Activated effector memory CD4-positive, alpha-beta T cell treated with Interleukin-2 at 50 U/mL for 16 hours (primary cell): Measurements from ENCODE around the gene SYNE1.

Experiments
- DNase-seq: peaks from one replicate; pipeline ENCODE4 v3.0.0-alpha.2; 2020

Gene SYNE1

GRCh38 chr6:152127432-152128165 is 509.6 kb downstream of the SYNE1 start:
- no peak for DNase-seq

- DNase-seq = no peak
Observed at GRCh38 chr6:152124429-152125074, 512.6 kb downstream of the SYNE1 start.

DNA sequence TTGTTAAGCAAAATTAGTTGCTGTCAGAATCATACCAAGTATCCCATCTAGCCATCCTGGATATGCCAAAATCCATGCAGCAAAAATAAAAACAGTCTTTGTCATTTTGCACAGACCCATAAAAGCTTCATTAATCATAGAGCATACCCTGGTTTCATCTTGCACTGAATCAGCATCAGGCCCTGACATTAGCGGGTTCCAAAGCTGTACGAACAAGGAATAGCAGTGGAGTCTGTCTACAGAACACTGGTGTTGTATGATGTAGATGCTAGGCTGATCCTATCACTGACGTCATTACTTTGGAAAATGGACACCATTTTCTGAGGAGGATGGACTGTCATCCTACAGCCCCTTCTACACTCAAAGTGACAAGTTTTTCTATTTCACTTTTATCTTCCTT is 514.1 kb downstream of the SYNE1 start:
- DNase-seq = no peak

DNA sequence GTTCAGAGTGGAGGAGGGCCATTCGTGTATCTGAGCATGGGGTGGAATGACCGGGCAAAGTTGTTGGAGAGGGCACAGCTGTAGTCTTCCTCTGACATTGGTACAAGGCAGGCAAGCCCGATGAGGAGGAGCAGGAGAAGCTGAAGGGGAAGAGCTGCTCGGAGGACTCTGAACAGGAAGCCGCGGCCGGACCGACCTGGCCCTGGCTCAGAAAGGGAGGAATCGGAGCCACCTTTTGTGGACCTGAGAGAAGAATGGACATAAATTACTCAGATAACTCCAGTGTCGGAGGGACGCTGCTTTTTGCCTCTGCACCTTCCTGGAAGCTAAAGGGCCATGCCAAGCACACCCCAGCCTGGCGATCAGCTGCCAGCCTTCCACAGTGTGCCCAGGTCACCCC is 514.7 kb downstream of the SYNE1 start:
- no peak for DNase-seq

DNA sequence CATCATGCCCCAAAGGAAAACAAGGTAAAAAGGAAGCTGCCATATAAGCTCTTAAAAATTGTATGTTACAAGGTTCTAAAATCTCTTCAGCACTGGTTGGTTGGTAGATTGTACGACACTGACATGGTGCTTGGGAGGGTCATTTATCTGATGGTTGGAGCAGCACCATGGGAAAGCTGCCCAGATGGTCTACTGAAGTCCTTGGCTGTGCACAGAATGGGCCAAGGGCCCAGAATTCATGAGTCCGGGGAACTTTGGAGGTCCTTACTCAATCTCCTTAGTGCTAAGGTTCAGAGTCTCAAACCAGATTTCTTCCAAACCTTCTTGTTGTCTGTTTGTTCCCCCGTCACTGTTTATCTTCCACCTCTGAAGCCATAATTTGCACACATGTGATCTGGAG is 515.3 kb downstream of the SYNE1 start:
- DNase-seq = no peak

DNA sequence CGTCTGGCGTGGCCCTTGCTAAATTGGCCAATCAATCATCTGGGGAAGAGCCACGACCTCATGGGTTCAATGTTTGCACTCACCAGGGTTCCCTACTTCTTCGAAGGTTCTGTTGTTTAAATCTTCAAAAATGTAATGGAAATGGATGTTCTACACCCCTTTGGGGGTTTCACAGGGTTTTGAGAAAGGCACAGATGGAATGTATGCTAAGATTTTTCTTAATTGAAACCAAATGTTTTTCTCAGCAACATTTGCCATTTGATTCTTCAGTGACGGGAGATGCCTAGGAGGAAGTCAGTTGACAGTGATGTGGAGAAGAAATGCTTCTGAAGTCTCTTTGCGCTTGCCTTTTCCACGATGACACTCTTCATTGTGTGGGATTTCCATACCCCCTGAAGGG is 517.3 kb downstream of the SYNE1 start:
- DNase-seq = no peak

DNA sequence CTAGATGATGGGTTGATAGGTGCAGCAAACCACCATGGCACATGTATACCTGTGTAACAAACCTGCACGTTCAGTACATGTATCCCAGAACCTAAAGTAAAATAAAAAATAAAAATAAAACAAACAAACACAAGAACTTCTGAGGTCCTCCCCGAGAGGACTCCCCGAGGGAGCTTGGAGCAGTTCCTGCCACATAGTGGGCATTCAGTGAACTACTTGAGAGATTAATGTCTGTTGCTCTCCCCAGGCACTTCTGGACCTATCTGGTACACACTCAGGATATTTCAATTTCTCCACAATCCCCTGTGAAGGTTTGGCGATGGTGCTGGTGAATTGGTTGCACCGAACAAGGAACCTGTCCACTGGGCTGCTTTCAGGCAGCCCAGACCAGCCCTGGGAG is 518.5 kb downstream of the SYNE1 start:
- DNase-seq = no peak

DNA sequence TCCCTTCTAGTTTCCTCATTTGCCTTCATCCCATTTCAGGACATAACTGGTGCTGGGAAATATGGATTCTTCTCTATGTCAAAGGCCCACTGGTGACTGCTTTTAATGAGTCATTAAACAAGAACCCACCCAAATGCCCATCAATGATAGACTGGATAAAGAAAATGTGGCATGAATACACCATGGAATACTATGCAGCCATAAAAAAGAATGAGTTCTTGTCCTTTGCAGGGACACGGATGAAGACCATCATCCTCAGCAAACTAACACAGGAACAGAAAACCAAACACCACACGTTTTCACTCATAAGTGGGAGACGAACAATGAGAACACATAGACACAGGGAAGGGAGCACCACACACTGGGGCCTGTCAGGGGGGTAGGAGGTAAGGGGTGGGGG is 518.9 kb downstream of the SYNE1 start:
- DNase-seq = no peak

DNA sequence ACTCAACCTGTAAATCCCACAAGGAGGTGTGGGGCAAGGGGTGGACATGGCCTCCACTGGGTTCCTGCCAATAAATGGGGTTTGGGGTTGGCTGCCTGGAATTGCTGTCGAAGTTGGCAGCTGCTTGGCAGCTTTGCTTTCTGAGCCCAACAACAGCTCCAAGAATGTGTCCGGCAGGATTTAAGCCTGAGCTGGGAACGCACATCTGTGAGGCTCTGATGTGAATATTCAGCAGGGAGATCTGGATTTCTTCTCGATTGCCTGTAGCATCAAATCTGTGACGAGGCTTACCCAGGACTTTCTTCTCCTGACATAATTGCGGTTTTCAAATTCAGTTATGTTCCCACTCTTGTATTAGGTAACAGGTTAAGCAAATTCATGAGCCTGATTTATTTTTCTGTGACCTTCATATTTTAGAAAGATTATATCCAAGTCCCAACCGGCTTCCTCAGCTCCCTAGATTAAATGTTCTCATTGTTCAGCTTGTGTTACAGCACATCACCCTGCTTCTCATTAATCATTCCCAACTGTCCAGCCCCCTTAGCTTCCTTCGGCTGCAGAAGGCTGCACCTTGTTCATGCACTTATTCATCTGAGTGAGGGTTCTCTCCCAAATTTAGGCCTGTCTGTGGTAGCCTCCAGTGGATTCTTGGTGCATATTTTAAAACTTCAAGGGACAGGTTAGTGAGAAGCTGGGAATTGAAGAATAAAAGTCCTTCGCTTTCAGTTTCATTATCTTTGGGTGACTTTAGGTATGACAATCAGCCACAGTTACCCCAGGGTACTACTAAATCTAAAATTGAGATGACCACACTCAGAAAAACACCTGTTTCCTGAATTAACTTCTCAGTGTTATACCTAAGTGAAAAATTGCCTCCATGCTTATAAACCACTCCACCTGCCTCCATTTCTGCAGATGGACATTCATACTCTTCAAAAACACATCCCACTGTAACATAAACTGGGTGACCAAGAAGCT is 519.7 kb downstream of the SYNE1 start:
- no peak for DNase-seq

DNA sequence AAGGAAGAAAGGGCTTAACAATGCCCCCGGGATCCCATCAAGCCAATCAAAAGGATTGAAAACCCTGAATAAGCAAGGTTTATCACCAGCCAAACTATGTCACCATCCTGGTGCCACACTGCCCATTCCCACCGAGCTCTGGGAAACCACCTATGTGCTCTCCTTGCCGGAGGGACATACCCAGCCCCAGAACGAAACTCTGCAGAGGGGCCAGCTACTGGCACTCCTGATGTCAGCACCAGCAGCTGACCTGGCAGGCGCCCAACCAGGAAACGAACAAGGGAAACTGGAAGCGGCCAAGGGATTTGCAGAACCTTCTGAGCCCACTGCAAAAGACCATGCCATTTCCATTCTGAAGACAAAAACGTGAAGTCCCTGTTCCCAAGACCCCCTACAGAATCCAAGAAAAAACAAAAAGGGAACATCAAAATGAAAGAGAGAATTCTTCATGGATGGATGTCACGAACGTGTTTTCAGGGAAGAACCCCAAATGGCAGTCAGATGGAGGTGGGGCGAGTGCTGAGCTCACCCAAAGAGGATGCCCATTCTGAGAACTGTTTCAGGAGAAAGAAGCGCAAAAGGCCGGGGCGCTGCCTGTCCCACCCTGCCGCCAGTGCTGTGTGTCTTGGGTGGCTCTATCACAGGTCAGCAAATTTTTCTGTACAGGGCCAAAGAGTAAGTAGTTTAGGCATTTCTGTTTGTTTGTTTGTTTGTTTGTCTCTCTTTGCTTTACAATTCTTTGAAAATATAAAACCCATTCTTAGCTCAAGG is 524.5 kb downstream of the SYNE1 start:
- no peak for DNase-seq

DNA sequence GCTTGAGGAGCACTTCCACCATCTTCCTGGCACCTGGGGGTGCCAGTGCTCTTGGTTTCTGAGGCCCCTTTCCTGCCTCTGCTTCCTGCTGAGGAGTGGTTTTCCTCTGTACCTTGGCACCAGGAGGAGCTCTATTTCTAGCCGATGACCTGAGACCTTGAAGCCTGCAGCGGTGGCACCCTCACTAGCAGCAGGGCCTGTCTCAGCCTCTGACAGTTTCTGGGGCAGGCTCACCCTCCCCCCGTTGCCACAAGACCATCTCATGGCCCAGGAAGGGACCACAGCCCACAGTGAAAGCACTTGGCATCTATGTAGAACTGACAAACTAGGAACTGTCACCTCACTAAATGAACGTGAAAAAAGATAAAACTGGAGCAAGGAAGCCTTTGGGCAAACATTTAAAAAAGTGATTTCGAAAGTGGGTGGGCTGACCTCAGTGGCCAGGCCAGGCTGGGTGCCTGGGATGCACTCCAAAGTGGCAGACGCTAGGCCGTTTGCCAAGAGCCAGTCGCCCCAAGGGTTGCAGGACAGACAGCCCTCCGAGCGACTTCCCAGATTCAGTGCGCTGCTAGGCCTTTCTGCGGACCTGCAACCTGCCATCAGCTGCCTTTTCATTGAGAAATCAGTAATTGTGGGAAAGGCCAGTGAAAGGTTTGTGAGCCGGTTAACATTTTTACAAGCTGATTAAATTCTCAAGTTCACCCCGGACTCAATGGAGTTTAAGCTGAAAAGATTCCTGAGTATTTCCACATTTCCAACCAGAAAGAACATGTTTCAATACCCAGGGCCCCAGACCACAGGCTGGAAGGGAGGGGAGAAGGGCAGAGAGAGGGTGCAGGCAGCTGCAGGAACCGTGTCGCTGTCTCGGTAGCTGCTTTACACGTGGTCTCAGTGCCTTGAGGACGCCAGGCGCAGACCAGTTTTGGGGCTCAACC is 526.0 kb downstream of the SYNE1 start:
- DNase-seq = no peak

DNA sequence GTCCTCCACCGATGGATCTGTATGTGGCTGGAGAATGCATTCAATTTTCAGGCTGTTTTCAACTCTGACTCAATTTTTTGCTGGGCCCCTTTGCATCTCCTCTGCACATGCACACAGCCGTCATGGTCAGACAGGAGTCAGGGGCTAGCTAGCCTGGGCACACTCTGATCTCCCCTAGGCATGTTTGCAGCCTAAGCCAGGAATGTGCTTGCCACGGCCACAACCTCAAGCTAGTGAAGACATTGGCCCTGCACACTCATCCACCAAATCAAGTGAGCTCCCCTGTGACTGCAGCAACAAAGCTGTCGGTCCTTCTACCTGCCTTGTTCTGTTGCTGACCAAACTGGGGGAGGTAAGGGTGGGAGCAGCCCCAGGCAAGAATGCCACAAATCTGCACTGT is 529.2 kb downstream of the SYNE1 start:
- DNase-seq = no peak

- no peak for DNase-seq
Observed at GRCh38 chr6:152100183-152100618, 537.0 kb downstream of the SYNE1 start.

GRCh38 chr6:152099446-152100182 is 537.5 kb downstream of the SYNE1 start:
- DNase-seq = no peak

GRCh38 chr6:152098683-152099082 is 538.5 kb downstream of the SYNE1 start:
- DNase-seq = no peak

DNA sequence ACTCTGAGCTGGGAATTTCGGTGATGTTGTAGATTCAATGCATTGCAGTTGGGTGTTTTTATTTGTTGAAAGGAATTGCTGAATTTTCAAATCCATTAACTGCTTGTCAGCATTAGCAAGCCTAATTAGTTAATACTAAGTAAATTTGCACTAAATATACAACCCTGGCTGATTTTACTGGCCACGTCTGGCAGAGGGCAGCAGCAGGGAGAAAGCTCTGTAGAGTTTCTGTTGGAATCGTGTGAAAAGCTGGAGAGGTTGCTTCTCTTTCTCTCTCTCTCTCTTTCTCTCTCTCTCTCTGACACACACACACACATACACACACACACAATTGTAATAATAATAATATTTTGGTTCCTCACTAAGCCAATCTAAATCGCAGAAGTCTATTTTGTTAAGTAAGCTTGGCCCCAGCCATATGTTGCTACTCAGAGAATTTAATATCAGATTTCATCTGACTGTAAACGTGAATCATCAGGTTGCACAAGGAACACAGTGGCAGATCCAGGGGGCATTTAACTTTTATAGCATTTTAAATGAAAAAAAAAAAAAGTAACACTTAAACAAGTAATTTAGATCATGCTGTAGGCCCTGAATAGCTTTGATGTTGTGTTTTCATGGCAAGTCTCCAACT is 540.2 kb downstream of the SYNE1 start:
- DNase-seq = no peak

DNA sequence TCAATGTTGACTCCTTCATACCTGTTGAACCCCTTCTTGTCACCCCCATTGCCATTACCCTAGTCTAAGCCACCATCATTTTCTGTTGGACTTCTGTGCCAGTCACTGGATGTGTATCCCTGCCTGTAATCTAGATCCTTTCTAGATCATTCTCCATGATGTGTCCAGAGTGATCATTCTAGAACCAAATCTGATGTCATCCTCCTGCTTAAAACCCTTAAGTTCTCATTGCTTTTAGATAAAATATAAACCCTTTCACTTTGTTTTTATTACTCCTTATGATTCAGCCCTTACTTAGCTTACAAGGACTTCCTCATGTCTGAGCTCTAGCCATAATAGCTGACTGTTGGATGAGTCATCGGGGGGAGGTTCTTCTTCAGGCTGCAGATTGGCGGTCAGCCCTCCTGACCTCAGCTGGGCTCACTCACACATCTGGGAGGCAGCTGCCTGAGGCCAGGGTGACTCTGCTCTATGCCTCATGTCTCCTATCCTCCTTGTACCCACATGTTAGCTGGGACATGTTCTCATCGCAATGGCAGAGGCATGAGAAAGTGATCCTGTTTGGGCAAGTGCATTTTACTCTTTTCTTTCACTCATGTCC is 542.1 kb downstream of the SYNE1 start:
- no peak for DNase-seq

GRCh38 chr6:152094276-152094675 is 542.9 kb downstream of the SYNE1 start:
- DNase-seq = no peak

- no peak for DNase-seq
Observed at GRCh38 chr6:152093711-152094110, 543.5 kb downstream of the SYNE1 start.

- DNase-seq = no peak
Observed at GRCh38 chr6:152091851-152092341, 545.3 kb downstream of the SYNE1 start.
